GM21423 (cell line): Measurements from ENCODE around the gene GNA12.
"Not testable (repeated sequence)": the region's sequence is repeated elsewhere in the genome, so short reads cannot be mapped to it uniquely, and the experiment has no call there.

Source experiments
- ATAC-seq: cut with Tn5 transposase; IDR thresholded peaks from one replicate; pipeline ENCODE4 v1.9.1; 2021; ENCODE audit warnings: mild to moderate bottlenecking, moderate library complexity; ENCODE audit not compliant: unreplicated experiment

GNA12 gene

GRCh38 chr7:2681929-2682799 is 161.9 kb downstream of the GNA12 start:
- no peak for ATAC-seq

GRCh38 chr7:2680792-2681490 is 163.2 kb downstream of the GNA12 start:
- ATAC-seq, result no peak

- no peak for ATAC-seq
Observed at GRCh38 chr7:2680256-2680655, 163.9 kb downstream of the GNA12 start.

GRCh38 chr7:2679135-2680127 is 164.7 kb downstream of the GNA12 start:
- ATAC-seq, result not testable (repeated sequence)

- ATAC-seq, result not testable (repeated sequence)
Observed at GRCh38 chr7:2678454-2678853, 165.7 kb downstream of the GNA12 start.
